ENCODE results near the gene ENTPD1. TPM values are rescaled to one million over a fixed set of nuclear protein-coding genes. Genes with fewer than 3 reads are reported as not detected.
"Not testable (repeated sequence)": the region's sequence is repeated elsewhere in the genome, so short reads cannot be mapped to it uniquely, and the experiment has no call there.

Gene ENTPD1
- total RNA-seq, 1 donor from 2014 or later = 37.1 TPM

- H3K27ac Mint-ChIP-seq = no peak overlapping the region
- peaks cover 46% of the 10 kb centered on the region for H3K4me1 Mint-ChIP-seq (ENCODE audit: low read depth)
- H3K4me3 Mint-ChIP-seq (ENCODE audit: low read depth) = no peak overlapping the region
- intact Hi-C loops (cut with micrococcal nuclease) = loop anchor here (5.0 kb wide), 2 partner anchors 36 to 39 kb away; partner anchors contain the start of gene CC2D2B
- no peak for DNase-seq (ENCODE audit: low spot score)
- H3K27me3 Mint-ChIP-seq (ENCODE audit: low read depth) = no peaks in the 10 kb centered on the region
- peaks cover 47% of the 10 kb centered on the region for H3K36me3 Mint-ChIP-seq (ENCODE audit: low read depth)
- no peaks in the 10 kb centered on the region for H3K9me3 Mint-ChIP-seq
These were observed 111.9 kb downstream of the ENTPD1 start for GRCh38 chr10:95867866-95868265.

- no peak for DNase-seq (ENCODE audit: low spot score)
- intact Hi-C loops (cut with micrococcal nuclease) = no loop called here
- peaks cover 11% of the 10 kb centered on the region for H3K9me3 Mint-ChIP-seq
- no peaks in the 10 kb centered on the region for H3K27me3 Mint-ChIP-seq (ENCODE audit: low read depth)
- H3K4me1 Mint-ChIP-seq (ENCODE audit: low read depth) = peaks cover 14% of the 10 kb centered on the region
- H3K27ac Mint-ChIP-seq = no peak overlapping the region
- H3K4me3 Mint-ChIP-seq (ENCODE audit: low read depth) = no peak overlapping the region
- H3K36me3 Mint-ChIP-seq (ENCODE audit: low read depth) = peaks cover 76% of the 10 kb centered on the region
These were observed 116.3 kb downstream of the ENTPD1 start for GRCh38 chr10:95872158-95872711.

GRCh38 chr10:95873139-95873538 is 117.2 kb downstream of the ENTPD1 start:
- no peak overlapping the region for H3K4me3 Mint-ChIP-seq (ENCODE audit: low read depth)
- no peaks in the 10 kb centered on the region for H3K27me3 Mint-ChIP-seq (ENCODE audit: low read depth)
- H3K9me3 Mint-ChIP-seq = peaks cover 11% of the 10 kb centered on the region
- intact Hi-C loops (cut with micrococcal nuclease) = no loop called here
- peaks cover 15% of the 10 kb centered on the region for H3K4me1 Mint-ChIP-seq (ENCODE audit: low read depth)
- no peak for DNase-seq (ENCODE audit: low spot score)
- peaks cover 79% of the 10 kb centered on the region for H3K36me3 Mint-ChIP-seq (ENCODE audit: low read depth)
- H3K27ac Mint-ChIP-seq = no peak overlapping the region

- Mint-ChIP-seq H3K27ac (no peak overlapping the region), H3K36me3 (ENCODE audit: low read depth) (peaks cover 78% of the 10 kb centered on the region), H3K27me3 (ENCODE audit: low read depth) (no peaks in the 10 kb centered on the region), H3K4me3 (ENCODE audit: low read depth) (no peak overlapping the region), H3K9me3 (peaks cover 11% of the 10 kb centered on the region), H3K4me1 (ENCODE audit: low read depth) (peaks cover 14% of the 10 kb centered on the region)
- DNase-seq (ENCODE audit: low spot score) = no peak
- intact Hi-C loops (cut with micrococcal nuclease) = no loop called here
These were observed 117.7 kb downstream of the ENTPD1 start for GRCh38 chr10:95873651-95874050.

- DNase-seq (ENCODE audit: low spot score); H3K27ac Mint-ChIP-seq; H3K4me3 Mint-ChIP-seq (ENCODE audit: low read depth); H3K27me3 Mint-ChIP-seq (ENCODE audit: low read depth); intact Hi-C loops (cut with micrococcal nuclease): not testable (repeated sequence)
- H3K36me3 Mint-ChIP-seq (ENCODE audit: low read depth) = peaks cover 82% of the 10 kb centered on the region
- H3K9me3 Mint-ChIP-seq = peaks cover 11% of the 10 kb centered on the region
- peaks cover 13% of the 10 kb centered on the region for H3K4me1 Mint-ChIP-seq (ENCODE audit: low read depth)
These were observed 118.8 kb downstream of the ENTPD1 start for GRCh38 chr10:95874783-95875182.

GRCh38 chr10:95876756-95877155 is 120.8 kb downstream of the ENTPD1 start:
- peaks cover 11% of the 10 kb centered on the region for H3K9me3 Mint-ChIP-seq
- no peak overlapping the region for H3K27ac Mint-ChIP-seq
- peaks cover 85% of the 10 kb centered on the region for H3K36me3 Mint-ChIP-seq (ENCODE audit: low read depth)
- no peak for DNase-seq (ENCODE audit: low spot score)
- H3K4me1 Mint-ChIP-seq (ENCODE audit: low read depth) = peaks cover 13% of the 10 kb centered on the region
- no peak overlapping the region for H3K4me3 Mint-ChIP-seq (ENCODE audit: low read depth)
- intact Hi-C loops (cut with micrococcal nuclease) = no loop called here
- H3K27me3 Mint-ChIP-seq (ENCODE audit: low read depth) = no peaks in the 10 kb centered on the region

GRCh38 chr10:95877881-95878280 is 121.9 kb downstream of the ENTPD1 start:
- no peak overlapping the region for H3K27ac Mint-ChIP-seq
- H3K4me1 Mint-ChIP-seq (ENCODE audit: low read depth) = peaks cover 13% of the 10 kb centered on the region
- H3K9me3 Mint-ChIP-seq = peaks cover 11% of the 10 kb centered on the region
- DNase-seq (ENCODE audit: low spot score) = no peak
- intact Hi-C loops (cut with micrococcal nuclease) = no loop called here
- H3K4me3 Mint-ChIP-seq (ENCODE audit: low read depth) = no peak overlapping the region
- H3K36me3 Mint-ChIP-seq (ENCODE audit: low read depth) = peaks cover 80% of the 10 kb centered on the region
- H3K27me3 Mint-ChIP-seq (ENCODE audit: low read depth) = no peaks in the 10 kb centered on the region

- Mint-ChIP-seq H3K4me3 (ENCODE audit: low read depth) (no peak overlapping the region), H3K27me3 (ENCODE audit: low read depth) (no peaks in the 10 kb centered on the region), H3K27ac (no peak overlapping the region), H3K4me1 (ENCODE audit: low read depth) (peaks cover 13% of the 10 kb centered on the region), H3K9me3 (peaks cover 4% of the 10 kb centered on the region), H3K36me3 (ENCODE audit: low read depth) (peaks cover 63% of the 10 kb centered on the region)
- no peak for DNase-seq (ENCODE audit: low spot score)
- intact Hi-C loops (cut with micrococcal nuclease) = no loop called here
These were observed 124.7 kb downstream of the ENTPD1 start for GRCh38 chr10:95880704-95881103.

- no peak overlapping the region for H3K4me3 Mint-ChIP-seq (ENCODE audit: low read depth)
- DNase-seq (ENCODE audit: low spot score) = no peak
- peaks cover 13% of the 10 kb centered on the region for H3K4me1 Mint-ChIP-seq (ENCODE audit: low read depth)
- H3K9me3 Mint-ChIP-seq = peaks cover 2% of the 10 kb centered on the region
- intact Hi-C loops (cut with micrococcal nuclease) = no loop called here
- no peaks in the 10 kb centered on the region for H3K27me3 Mint-ChIP-seq (ENCODE audit: low read depth)
- no peak overlapping the region for H3K27ac Mint-ChIP-seq
- H3K36me3 Mint-ChIP-seq (ENCODE audit: low read depth) = peaks cover 59% of the 10 kb centered on the region
These were observed 125.4 kb downstream of the ENTPD1 start for GRCh38 chr10:95881316-95881715.

GRCh38 chr10:95889830-95890229 is 133.9 kb downstream of the ENTPD1 start:
- H3K27me3 Mint-ChIP-seq (ENCODE audit: low read depth) = no peaks in the 10 kb centered on the region
- no peaks in the 10 kb centered on the region for H3K9me3 Mint-ChIP-seq
- H3K36me3 Mint-ChIP-seq (ENCODE audit: low read depth) = peaks cover 79% of the 10 kb centered on the region
- no peak overlapping the region for H3K4me3 Mint-ChIP-seq (ENCODE audit: low read depth)
- no peak for DNase-seq (ENCODE audit: low spot score)
- intact Hi-C loops (cut with micrococcal nuclease) = no loop called here
- no peak overlapping the region for H3K27ac Mint-ChIP-seq
- peaks cover 22% of the 10 kb centered on the region for H3K4me1 Mint-ChIP-seq (ENCODE audit: low read depth)

- no peaks in the 10 kb centered on the region for H3K27me3 Mint-ChIP-seq (ENCODE audit: low read depth)
- DNase-seq (ENCODE audit: low spot score) = no peak
- H3K27ac Mint-ChIP-seq = no peak overlapping the region
- no peaks in the 10 kb centered on the region for H3K9me3 Mint-ChIP-seq
- intact Hi-C loops (cut with micrococcal nuclease) = no loop called here
- peaks cover 9% of the 10 kb centered on the region for H3K4me1 Mint-ChIP-seq (ENCODE audit: low read depth)
- peaks cover 86% of the 10 kb centered on the region for H3K36me3 Mint-ChIP-seq (ENCODE audit: low read depth)
- no peak overlapping the region for H3K4me3 Mint-ChIP-seq (ENCODE audit: low read depth)
These were observed 140.3 kb downstream of the ENTPD1 start for GRCh38 chr10:95896071-95896850.

GRCh38 chr10:95905897-95906580 is 150.1 kb downstream of the ENTPD1 start:
- DNase-seq (ENCODE audit: low spot score); H3K27me3 Mint-ChIP-seq (ENCODE audit: low read depth); H3K9me3 Mint-ChIP-seq; H3K27ac Mint-ChIP-seq: not testable (repeated sequence)
- Mint-ChIP-seq H3K4me1 (ENCODE audit: low read depth) (peaks cover 21% of the 10 kb centered on the region), H3K4me3 (ENCODE audit: low read depth) (peak overlapping the region; percentile 65), H3K36me3 (ENCODE audit: low read depth) (peaks cover 13% of the 10 kb centered on the region)
- intact Hi-C loops (cut with micrococcal nuclease) = loop anchor here (2.0 to 5.0 kb wide), 4 partner anchors 39 to 226 kb away; partner anchors contain the start of genes TCTN3 and ZNF518A
